HepG2 (cell line): ENCODE measurements around the gene STAP1. TPM values are rescaled to one million over a fixed set of nuclear protein-coding genes. Genes with fewer than 3 reads are reported as not detected.

Experiments
- ATAC-seq: fragments of 200-7000 bp; cut with Tn5 transposase; 3 replicates; pipeline ENCODE4 v1.9.1; 2020; ENCODE audit warnings: mild to moderate bottlenecking, moderate library complexity
- BruUV-seq: library from RNA; stranded (reverse); fragments of 400-500 nt; replicated peaks from 2 replicates; lab custom pipeline; 2021; lab: Mats Ljungman, UMichigan
- CTCF ChIA-PET: fragments of 300-600 bp; formaldehyde crosslinking; extraction: SDS; loops from one replicate; lab custom pipeline; 2021; ENCODE audit warnings: low total read pairs, inconsistent platforms, low intra/inter-chr PET ratio; lab: Yijun Ruan, JAX
- POLR2A ChIA-PET: fragments of 350-600 bp; sonication (Branson Sonifier 250); formaldehyde crosslinking; loops from one replicate; lab custom pipeline; 2020; ENCODE audit warnings: antibody characterized with exemption, inconsistent platforms; lab: Yijun Ruan, JAX
- DNase-seq: peaks from one replicate; pipeline ENCODE4 v3.0.0-alpha.2; 2015; ENCODE audit warnings: low spot score
- FAIRE-seq: peaks from 3 replicates; lab custom pipeline; 2011; peaks lifted over from hg19 to GRCh38; lab: Jason Lieb, UNC
- H2AFZ ChIP-seq: one replicate; pipeline ENCODE4 v1.6.1; 2011; ENCODE audit warnings: low read length, inconsistent platforms
- H3K27ac ChIP-seq: fragments of 300-600 bp; 3 replicates; pipeline ENCODE4 v1.8.0; 2011; ENCODE audit warnings: mixed run types, mild to moderate bottlenecking, mixed read lengths, low read length, inconsistent platforms; ENCODE audit not compliant: insufficient read depth; ENCODE audit errors: extremely low read length
- H3K27me3 ChIP-seq, 2 experiments: fragments of 200-600 bp in 1 of 2; 2 replicates in 1 of 2; 3 replicates in 1 of 2; pipeline versions ENCODE4 v1.6.0 to v1.8.0; 2011; ENCODE audit warnings: low read length in 2 of 2, mild to moderate bottlenecking in 2 of 2, moderate library complexity in 2 of 2, inconsistent platforms in 1 of 2; ENCODE audit not compliant: insufficient read depth in 2 of 2, control insufficient read depth in 1 of 2
- H3K36me3 ChIP-seq, 2 experiments: fragments of 200-600 bp in 1 of 2; replicated peaks in 1 of 2; 2 replicates in 1 of 2; 3 replicates in 1 of 2; pipeline versions ENCODE4 v1.5.1 to v1.8.0; 2011; ENCODE audit warnings: low read length in 2 of 2, inconsistent platforms in 1 of 2; ENCODE audit not compliant: insufficient read depth in 2 of 2, control insufficient read depth in 1 of 2
- H3K4me1 ChIP-seq: 2 replicates; pipeline ENCODE4 v1.5.1; 2012; ENCODE audit warnings: low read length, inconsistent platforms; ENCODE audit not compliant: insufficient read depth
- H3K4me2 ChIP-seq: 2 replicates; pipeline ENCODE4 v1.6.0; 2011; ENCODE audit warnings: low read depth, low read length, inconsistent platforms
- H3K4me3 ChIP-seq, 3 experiments: fragments of 200-600 bp in 1 of 3; sonication (generic), shearing (Covaris generic) in 1 of 3; replicated peaks in 1 of 3; 2 replicates each; pipeline ENCODE4 v1.5.1; 2011 to 2016; ENCODE audit warnings: low read length in 3 of 3, inconsistent platforms in 2 of 3, low read depth in 2 of 3, mild to moderate bottlenecking in 2 of 3, control low read depth in 1 of 3, mixed read lengths in 1 of 3; ENCODE audit not compliant: insufficient read depth in 1 of 3
- H3K79me2 ChIP-seq: one replicate; pipeline ENCODE4 v1.6.1; 2011; ENCODE audit warnings: low read length, inconsistent platforms; ENCODE audit not compliant: insufficient read depth
- H3K9ac ChIP-seq: 2 replicates; pipeline ENCODE4 v1.6.0; 2011; ENCODE audit warnings: mild to moderate bottlenecking, low read depth, low read length, inconsistent platforms; ENCODE audit not compliant: insufficient read depth
- H3K9me3 ChIP-seq: 2 replicates; pipeline ENCODE4 v1.5.1; 2012; ENCODE audit warnings: mild to moderate bottlenecking, low read length
- H4K20me1 ChIP-seq: 2 replicates; pipeline ENCODE4 v1.6.0; 2011; ENCODE audit warnings: inconsistent platforms, mild to moderate bottlenecking, low read length, moderate library complexity; ENCODE audit not compliant: insufficient read depth
- CEBPB ChIP-seq: IDR thresholded peaks from 2 replicates; pipeline ENCODE4 v1.6.1; 2011; ENCODE audit warnings: low read depth, low read length, improper control_type of control experiment, borderline replicate concordance
- SMYD3 ChIP-seq: sonication (generic); formaldehyde crosslinking; IDR thresholded peaks from 2 replicates; pipeline ENCODE4 v1.8.1; 2023; ENCODE audit warnings: mild to moderate bottlenecking, missing genetic modification reagents
- ZC3H4 ChIP-seq: sonication (generic); formaldehyde crosslinking; IDR thresholded peaks from 2 replicates; pipeline ENCODE4 v1.4.0; 2020; ENCODE audit warnings: missing genetic modification reagents, borderline replicate concordance
- ZFX ChIP-seq: sonication (generic); formaldehyde crosslinking; IDR thresholded peaks from 2 replicates; pipeline ENCODE4 v1.4.0; 2020; ENCODE audit warnings: mild to moderate bottlenecking, low read depth, missing genetic modification reagents, moderate library complexity
- ZNF430 ChIP-seq: sonication (generic); formaldehyde crosslinking; IDR thresholded peaks from 2 replicates; pipeline ENCODE4 v1.9.0; 2021; ENCODE audit warnings: mild to moderate bottlenecking, missing genetic modification reagents
- ZNF776 ChIP-seq: sonication (generic); formaldehyde crosslinking; IDR thresholded peaks from 2 replicates; pipeline ENCODE4 v1.4.0; 2020; ENCODE audit warnings: mild to moderate bottlenecking, missing genetic modification reagents
- ZNF841 ChIP-seq: sonication (generic); formaldehyde crosslinking; IDR thresholded peaks from 2 replicates; pipeline ENCODE4 v1.8.1; 2023; ENCODE audit warnings: missing genetic modification reagents, borderline replicate concordance
- WGBS: methylation state at CpG from one replicate; pipeline ENCODE4 v1.1.6; 2017; ENCODE audit warnings: low lambda C conversion rate; 5-methylcytosine and 5-hydroxymethylcytosine counted together
- in situ Hi-C: cut with HindIII; loops from 2 replicates; pipeline ENCODE4 v1.10.0; 2017; ENCODE audit warnings: low pct_unique_long_range_greater_than_20kb; ENCODE audit not compliant: extremely low pct_ligation_motif_present
- intact Hi-C: fragments of 100-400 bp; cut with micrococcal nuclease; formaldehyde crosslinking; loops from one replicate; pipeline ENCODE4 v1.10.0; 2022; ENCODE audit not compliant: unreplicated experiment
- polyA plus RNA-seq, 8 experiments: library from polyadenylated mRNA; depleted of rRNA in 3 of 8; stranded (reverse) in 7 of 8; unstranded in 1 of 8; fragments of >200 nt; fragmentation: Illumina TruSeq in 4 of 8; extraction: Trizol in 4 of 8; gene quantifications; 2 replicates each; pipeline versions ENCODE4 v1.2.1 to v1.2.3, GENCODE V29; 2011 to 2016; ENCODE audit warnings: low read depth in 4 of 8, missing spikeins in 1 of 8, mixed read lengths in 1 of 8; ENCODE audit not compliant: insufficient read depth in 1 of 8
- total RNA-seq, 5 experiments: library from RNA; depleted of rRNA; stranded (reverse); fragments of >200 nt; fragmentation: Illumina TruSeq; extraction: Trizol; gene quantifications; 2 replicates each; pipeline ENCODE4 v1.2.3, GENCODE V29; 2016; ENCODE audit warnings: low read depth in 1 of 5
- TF ChIP-seq, protein P1 (sequence below): sonication (generic); formaldehyde crosslinking; IDR thresholded peaks from 2 replicates; pipeline ENCODE4 v1.8.0; 2023; ENCODE audit warnings: mild to moderate bottlenecking, missing genetic modification reagents

Gene STAP1
- total and polyA plus RNA-seq, 2 of the 13 experiments (the other 11 are each of a cell fraction or from before 2014, with no cell fraction given), result not detected

DNA sequence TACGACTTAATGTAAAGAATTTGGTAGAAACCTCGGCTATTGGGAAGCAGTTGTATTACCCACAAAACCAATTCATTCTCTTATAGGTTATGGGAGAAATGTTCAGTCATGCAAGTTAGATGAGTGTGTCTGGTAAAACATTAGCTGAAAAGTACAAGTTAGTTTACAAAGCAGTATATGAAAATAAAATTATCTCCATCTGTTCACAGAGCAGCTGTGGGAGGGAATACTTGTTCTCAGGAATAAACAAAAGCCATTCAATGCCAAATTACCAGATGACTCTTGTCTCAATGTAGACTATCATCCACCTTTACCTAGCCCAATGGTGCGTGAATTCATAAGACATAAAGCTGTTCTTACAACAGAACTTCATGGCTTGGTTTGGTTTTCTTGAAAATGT, 28.6 kb downstream of the STAP1 start:
- no peaks in the 10 kb centered on the region for H3K36me3 ChIP-seq
- no peak for DNase-seq
- no peaks in the 10 kb centered on the region for H3K27me3 ChIP-seq
- CTCF ChIA-PET, result no interaction called here
- no peaks in the 10 kb centered on the region for H4K20me1 ChIP-seq
- H3K27ac ChIP-seq, result no peak overlapping the region
- BruUV-seq, result no TSS peak
- H3K4me2 ChIP-seq, result no peak overlapping the region
- TF ChIP-seq ZFX (CRISPR knock-in tag), result no peak
- TF ChIP-seq, all 625 proteins: peak for 0
- in situ Hi-C loops, result no loop called here
- POLR2A ChIA-PET, result no interaction called here
- Histone ChIP-seq H3K79me2 (no peaks in the 10 kb centered on the region), H3K9me3 (no peaks in the 10 kb centered on the region), H3K4me1 (no peaks in the 10 kb centered on the region), H3K4me3 (no peak overlapping the region), H2AFZ (no peak overlapping the region), H3K9ac (no peak overlapping the region)
- intact Hi-C loops, result no loop called here
- WGBS, result 18% methylated on average over 3 of the region's 3 CpGs
- FAIRE-seq (no peak), ATAC-seq (no peak)

- no peak overlapping the region for H3K27ac ChIP-seq
- no peak overlapping the region for H2AFZ ChIP-seq
- DNase-seq, result no peak
- H3K9ac ChIP-seq, result no peak overlapping the region
- TF ChIP-seq ZNF776 (CRISPR knock-in tag), result no peak
- TF ChIP-seq, protein P1, sequence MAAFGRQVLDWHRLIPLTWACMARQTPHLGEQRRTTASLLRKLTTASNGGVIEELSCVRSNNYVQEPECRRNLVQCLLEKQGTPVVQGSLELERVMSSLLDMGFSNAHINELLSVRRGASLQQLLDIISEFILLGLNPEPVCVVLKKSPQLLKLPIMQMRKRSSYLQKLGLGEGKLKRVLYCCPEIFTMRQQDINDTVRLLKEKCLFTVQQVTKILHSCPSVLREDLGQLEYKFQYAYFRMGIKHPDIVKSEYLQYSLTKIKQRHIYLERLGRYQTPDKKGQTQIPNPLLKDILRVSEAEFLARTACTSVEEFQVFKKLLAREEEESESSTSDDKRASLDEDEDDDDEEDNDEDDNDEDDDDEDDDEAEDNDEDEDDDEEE (CRISPR knock-in tag), result no peak
- peak; percentile 15; the same call in 1 of the 2 replicates for TF ChIP-seq CEBPB
- TF ChIP-seq SMYD3 (CRISPR knock-in tag), result no peak
- no peak for TF ChIP-seq ZNF841
- no peak for TF ChIP-seq ZC3H4 (CRISPR knock-in tag)
- TF ChIP-seq ZNF430 (CRISPR knock-in tag), result no peak
- no peaks in the 10 kb centered on the region for H3K36me3 ChIP-seq
- intact Hi-C loops (no loop called here), in situ Hi-C loops (no loop called here)
- no TSS peak for BruUV-seq
- no peaks in the 10 kb centered on the region for H3K9me3 ChIP-seq
- ChIA-PET CTCF (no interaction called here), POLR2A (no interaction called here)
- 29% methylated on average over 2 of the region's 2 CpGs for whole genome bisulfite sequencing
- H3K4me3 ChIP-seq, result no peak overlapping the region
- no peaks in the 10 kb centered on the region for H3K27me3 ChIP-seq
- no peak overlapping the region for H3K4me2 ChIP-seq
- H4K20me1 ChIP-seq, result no peaks in the 10 kb centered on the region
- no peaks in the 10 kb centered on the region for H3K79me2 ChIP-seq
- no peak; the same call in 2 of the 3 replicates for ATAC-seq
- no peak for FAIRE-seq
- H3K4me1 ChIP-seq, result no peaks in the 10 kb centered on the region
Measured at GRCh38 chr4:67593741-67594175, 35.2 kb downstream of the STAP1 start.
